Liver (tissue), 3 donors: ENCODE measurements around the gene OLR1.

ENCODE experiments used
- CTCF ChIP-seq: fragments of 150-350 bp; IDR thresholded peaks from 2 replicates; pipeline ENCODE4 v1.5.1; 2017; ENCODE audit warnings: improper control_type of control experiment, low read depth, low read length; ENCODE audit not compliant: missing input control
- FOXA1 ChIP-seq: IDR thresholded peaks from 2 replicates; pipeline ENCODE4 v1.6.1; 2016; ENCODE audit warnings: antibody characterized with exemption
- HNF4G ChIP-seq: IDR thresholded peaks from 2 replicates; pipeline ENCODE4 v1.6.1; 2016; ENCODE audit warnings: antibody characterized with exemption
- MAX ChIP-seq: IDR thresholded peaks from 2 replicates; pipeline ENCODE4 v1.6.1; 2016; ENCODE audit warnings: antibody characterized with exemption
- REST ChIP-seq: IDR thresholded peaks from 2 replicates; pipeline ENCODE4 v1.6.1; 2016; ENCODE audit warnings: antibody characterized with exemption, mild to moderate bottlenecking
- RXRA ChIP-seq, 2 donors: IDR thresholded peaks; 2 replicates each; pipeline ENCODE4 v1.6.1; 2017 to 2018; ENCODE audit warnings: antibody characterized with exemption in 2 of 2, mild to moderate bottlenecking in 1 of 2
- donor health status: healthy.
- donor health status: healthy.

- no peak for TF ChIP-seq CTCF
- no peak for TF ChIP-seq FOXA1
- TF ChIP-seq REST: no peak
- no peak for TF ChIP-seq RXRA (IDR thresholded peaks at IDR 0.05)
- TF ChIP-seq HNF4G: no peak
- TF ChIP-seq MAX: no peak
These were observed 38.3 kb upstream of the OLR1 start for GRCh38 chr12:10210225-10210624.
